ENCODE data around the gene ATOSB. TPM values are rescaled to one million over a fixed set of nuclear protein-coding genes. Genes with fewer than 3 reads are reported as not detected.

ATOSB gene
- 10 to 100 TPM in 3 of 4 donors, 1 to 10 TPM in 1; 4.1 to 31.5 (median 22.6) TPM for total RNA-seq

DNA sequence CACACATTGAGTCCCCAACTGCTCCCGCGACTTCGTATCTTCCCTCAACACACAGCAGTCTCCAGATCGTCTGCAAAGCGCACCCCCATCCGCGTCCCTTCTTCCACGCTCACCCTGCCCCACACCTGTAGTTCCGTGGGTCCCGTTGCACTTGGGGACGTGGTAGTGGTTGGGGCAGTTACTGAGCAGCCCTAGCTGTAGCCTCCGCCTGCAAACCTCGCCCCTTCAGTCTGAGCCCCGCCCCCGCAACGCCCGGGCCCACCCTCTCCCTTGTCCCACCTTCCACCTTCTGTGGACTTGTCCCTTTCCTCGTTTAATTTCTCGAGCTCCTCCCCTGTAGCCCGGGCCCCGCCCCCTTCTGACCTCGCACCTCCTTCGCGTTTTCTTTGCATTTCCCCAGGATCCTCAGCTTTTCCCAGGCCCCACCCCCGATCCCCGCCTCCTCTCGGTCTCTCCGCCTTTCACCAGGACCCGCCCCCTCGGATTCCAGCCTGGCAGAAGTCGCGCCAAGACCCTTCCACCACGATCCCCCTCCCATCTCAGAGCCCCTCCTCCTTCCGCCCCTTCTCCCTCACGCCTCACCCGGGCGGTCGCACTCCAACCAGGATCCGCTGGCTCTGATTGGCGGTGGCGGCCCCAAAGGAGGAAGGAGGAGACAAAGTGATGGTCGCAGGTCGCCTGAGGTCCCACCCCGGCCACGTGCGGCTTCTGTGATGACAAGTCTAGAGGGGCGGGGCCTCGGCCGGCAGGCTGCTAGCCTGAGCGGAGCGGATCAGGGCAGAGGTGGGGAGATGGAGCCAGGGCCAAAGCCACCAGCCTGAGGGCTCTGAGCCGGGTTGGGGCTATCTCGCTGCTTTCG lies at the start of gene ATOSB:
Gene ATOSB, minus strand, starts transcription at position 183 of the 859 bp plus-strand sequence. CDS start 7,588 bp downstream, outside the sequence.
- H3K4me3 ChIP-seq: peak within 1 kb of the TSS; percentile 46 to 69 (median 60)
- no peaks in the 10 kb centered on the region for H3K27me3 ChIP-seq
- H3K4me1 ChIP-seq: peaks cover 0 to 45% (median 17%) of the 10 kb centered on the region in 4 donors
- TF ChIP-seq, protein P1, sequence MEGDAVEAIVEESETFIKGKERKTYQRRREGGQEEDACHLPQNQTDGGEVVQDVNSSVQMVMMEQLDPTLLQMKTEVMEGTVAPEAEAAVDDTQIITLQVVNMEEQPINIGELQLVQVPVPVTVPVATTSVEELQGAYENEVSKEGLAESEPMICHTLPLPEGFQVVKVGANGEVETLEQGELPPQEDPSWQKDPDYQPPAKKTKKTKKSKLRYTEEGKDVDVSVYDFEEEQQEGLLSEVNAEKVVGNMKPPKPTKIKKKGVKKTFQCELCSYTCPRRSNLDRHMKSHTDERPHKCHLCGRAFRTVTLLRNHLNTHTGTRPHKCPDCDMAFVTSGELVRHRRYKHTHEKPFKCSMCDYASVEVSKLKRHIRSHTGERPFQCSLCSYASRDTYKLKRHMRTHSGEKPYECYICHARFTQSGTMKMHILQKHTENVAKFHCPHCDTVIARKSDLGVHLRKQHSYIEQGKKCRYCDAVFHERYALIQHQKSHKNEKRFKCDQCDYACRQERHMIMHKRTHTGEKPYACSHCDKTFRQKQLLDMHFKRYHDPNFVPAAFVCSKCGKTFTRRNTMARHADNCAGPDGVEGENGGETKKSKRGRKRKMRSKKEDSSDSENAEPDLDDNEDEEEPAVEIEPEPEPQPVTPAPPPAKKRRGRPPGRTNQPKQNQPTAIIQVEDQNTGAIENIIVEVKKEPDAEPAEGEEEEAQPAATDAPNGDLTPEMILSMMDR (IDR thresholded peaks at IDR 0.05): no peak
- TF ChIP-seq POLR2A (IDR thresholded peaks at IDR 0.05): peak; percentile 66 to 88
- peak; percentile 99 for DNase-seq
- no peaks in the 10 kb centered on the region for H3K9me3 ChIP-seq
- H3K36me3 ChIP-seq: no peaks in the 10 kb centered on the region
- peak within 1 kb of the TSS; percentile 78 to 94 (median 82) for H3K27ac ChIP-seq

GRCh38 chr9:35164711-35165110 lies 49.0 kb upstream of the ATOSB start:
- Histone ChIP-seq H3K4me3 (no peak overlapping the region), H3K4me1 (no peaks in the 10 kb centered on the region), H3K27ac (no peak overlapping the region), H3K27me3 (no peaks in the 10 kb centered on the region), H3K9me3 (no peaks in the 10 kb centered on the region), H3K36me3 (no peaks in the 10 kb centered on the region)
- TF ChIP-seq, protein P1 (IDR thresholded peaks at IDR 0.05): no peak
- no peak for TF ChIP-seq POLR2A (IDR thresholded peaks at IDR 0.05)
- DNase-seq: no peak

- no peak for TF ChIP-seq POLR2A (IDR thresholded peaks at IDR 0.05)
- TF ChIP-seq, protein P1 (IDR thresholded peaks at IDR 0.05): no peak
- no peaks in the 10 kb centered on the region for H3K9me3 ChIP-seq
- H3K4me3 ChIP-seq: peak overlapping the region in 2 of 4 donors; percentile 72 to 75
- H3K27ac ChIP-seq: no peak overlapping the region
- DNase-seq: no peak
- no peaks in the 10 kb centered on the region for H3K36me3 ChIP-seq
- H3K27me3 ChIP-seq: no peaks in the 10 kb centered on the region
- no peaks in the 10 kb centered on the region for H3K4me1 ChIP-seq
Measured at GRCh38 chr9:35163413-35163812, 47.8 kb upstream of the ATOSB start.

GRCh38 chr9:35162605-35163315 lies 47.1 kb upstream of the ATOSB start:
- TF ChIP-seq POLR2A (IDR thresholded peaks at IDR 0.05): no peak
- TF ChIP-seq, protein P1 (IDR thresholded peaks at IDR 0.05): no peak
- H3K27me3 ChIP-seq: no peaks in the 10 kb centered on the region
- no peak for DNase-seq
- peak overlapping the region; percentile 70 to 75 (median 72) for H3K4me3 ChIP-seq
- no peaks in the 10 kb centered on the region for H3K4me1 ChIP-seq
- no peaks in the 10 kb centered on the region for H3K9me3 ChIP-seq
- H3K27ac ChIP-seq: peak overlapping the region; percentile 71 to 98 (median 83)
- no peaks in the 10 kb centered on the region for H3K36me3 ChIP-seq

GRCh38 chr9:35161713-35162604 lies 46.3 kb upstream of the ATOSB start, which contains the start of gene UNC13B:
Gene UNC13B (plus strand): TSS chr9:35162009. CDS start chr9:35162284, 275 bp downstream.
- peak within 1 kb of the TSS; percentile 71 to 98 (median 83) for H3K27ac ChIP-seq
- peak; percentile 92 to 97 (median 97) for DNase-seq
- no peaks in the 10 kb centered on the region for H3K4me1 ChIP-seq
- H3K9me3 ChIP-seq: no peaks in the 10 kb centered on the region
- H3K4me3 ChIP-seq: peak within 1 kb of the TSS; percentile 70 to 75 (median 72)
- peak; percentile 86 to 87 for TF ChIP-seq POLR2A (IDR thresholded peaks at IDR 0.05)
- TF ChIP-seq, protein P1 (IDR thresholded peaks at IDR 0.05): peak in 2 of 6 experiments; percentile 31 to 36
- no peaks in the 10 kb centered on the region for H3K36me3 ChIP-seq
- no peaks in the 10 kb centered on the region for H3K27me3 ChIP-seq
